NCI-H524 (cell line): Measurements from ENCODE around the gene CLDN20.
"Not testable (repeated sequence)": the region's sequence is repeated elsewhere in the genome, so short reads cannot be mapped to it uniquely, and the experiment has no call there.

Experiments
- DNase-seq, 2 experiments: peaks; one replicate each; lab custom pipeline; 2025; lab: John Stamatoyannopoulos, UW

CLDN20 gene, protein sequence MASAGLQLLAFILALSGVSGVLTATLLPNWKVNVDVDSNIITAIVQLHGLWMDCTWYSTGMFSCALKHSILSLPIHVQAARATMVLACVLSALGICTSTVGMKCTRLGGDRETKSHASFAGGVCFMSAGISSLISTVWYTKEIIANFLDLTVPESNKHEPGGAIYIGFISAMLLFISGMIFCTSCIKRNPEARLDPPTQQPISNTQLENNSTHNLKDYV

DNA sequence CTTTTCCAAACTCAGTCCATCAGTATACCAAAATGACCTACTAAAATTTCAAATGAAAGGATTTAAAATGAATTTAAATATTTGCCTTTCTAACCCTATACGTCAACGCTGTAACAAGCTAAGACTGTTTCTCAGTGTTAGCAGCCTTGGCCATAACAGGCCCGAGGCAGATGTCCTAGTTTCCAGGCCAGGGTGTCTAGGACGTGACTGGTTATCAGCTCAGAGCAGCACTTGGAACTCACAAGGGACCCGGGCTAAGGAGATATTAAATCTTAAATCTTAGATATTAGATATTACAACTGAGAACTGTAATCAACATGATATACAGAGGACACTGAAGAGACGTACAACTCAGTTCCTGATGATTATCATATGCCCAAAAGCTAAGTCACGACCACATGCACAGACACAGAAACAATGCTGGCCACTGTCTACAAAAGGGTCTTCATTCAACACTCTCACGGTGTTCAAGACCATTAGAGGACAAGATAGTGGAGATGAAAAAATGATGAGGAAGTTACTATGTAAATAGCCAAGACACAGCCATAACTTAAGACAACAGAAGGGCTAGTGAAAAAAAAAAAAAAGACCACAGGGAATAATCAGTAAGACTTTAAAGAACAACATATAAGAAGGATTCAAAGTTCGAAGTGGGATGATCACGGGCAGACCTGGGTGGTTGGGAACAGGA, at the start of gene CLDN20:
Gene CLDN20 (plus strand): TSS at position 641 of the 691 bp plus-strand sequence. CDS start 11,707 bp downstream, outside the sequence.
- DNase-seq, result no peak

DNA sequence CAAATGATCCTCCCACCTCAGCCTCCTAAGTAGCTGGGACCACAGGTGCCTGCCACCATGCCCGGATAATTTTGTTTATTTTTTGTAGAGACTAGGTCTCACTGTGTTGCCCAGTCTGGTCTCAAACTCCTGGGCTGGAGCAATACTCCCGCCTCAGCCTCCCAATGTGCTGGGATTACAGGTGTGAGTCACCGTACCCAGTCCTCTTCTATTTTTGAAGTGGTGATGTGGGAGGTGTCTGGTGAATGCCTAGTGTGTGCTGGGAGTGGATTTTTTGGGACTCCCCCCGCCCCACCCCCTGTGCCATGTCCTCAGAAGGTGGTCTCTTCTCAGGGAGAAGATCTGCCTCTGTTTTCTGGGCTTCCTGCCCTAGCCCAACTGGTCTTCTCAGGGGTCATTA, 47.9 kb upstream of the CLDN20 start:
- no peak for DNase-seq

DNA sequence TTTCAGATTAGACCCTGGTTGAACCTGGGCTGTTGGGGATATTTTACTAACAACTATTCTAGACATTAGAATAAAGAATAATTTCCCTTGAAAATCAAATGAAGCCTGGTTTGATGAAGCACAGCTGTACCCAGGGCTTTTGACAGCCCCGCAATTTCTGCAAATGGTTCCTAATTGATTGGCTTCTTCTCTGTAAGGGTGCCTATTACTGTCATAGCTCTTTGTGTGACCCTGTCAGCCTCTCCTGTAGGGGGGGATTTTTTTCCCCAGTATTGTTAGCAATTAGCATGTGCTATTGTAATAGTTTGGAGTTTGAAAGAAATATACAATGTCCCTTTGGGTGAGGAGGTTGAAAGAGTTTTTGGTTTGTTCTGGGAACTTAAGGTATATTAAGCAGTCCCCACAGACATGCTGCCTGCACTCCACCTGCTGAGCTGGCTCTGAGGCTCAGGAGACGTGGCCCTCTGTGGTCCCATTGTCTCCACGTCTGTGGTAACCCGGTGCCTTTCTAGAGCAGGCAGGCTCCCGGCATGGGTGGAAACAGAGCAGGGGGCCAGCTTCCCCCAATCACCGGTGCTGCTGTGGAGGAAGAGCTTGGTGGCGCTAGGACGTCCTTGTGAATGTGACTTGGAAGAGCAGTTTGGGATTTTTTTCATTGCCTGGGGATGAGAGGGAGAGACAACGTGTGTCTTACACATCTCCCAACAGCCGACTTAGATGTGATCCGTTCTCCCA, 47.3 kb upstream of the CLDN20 start:
- DNase-seq, result no peak

DNA sequence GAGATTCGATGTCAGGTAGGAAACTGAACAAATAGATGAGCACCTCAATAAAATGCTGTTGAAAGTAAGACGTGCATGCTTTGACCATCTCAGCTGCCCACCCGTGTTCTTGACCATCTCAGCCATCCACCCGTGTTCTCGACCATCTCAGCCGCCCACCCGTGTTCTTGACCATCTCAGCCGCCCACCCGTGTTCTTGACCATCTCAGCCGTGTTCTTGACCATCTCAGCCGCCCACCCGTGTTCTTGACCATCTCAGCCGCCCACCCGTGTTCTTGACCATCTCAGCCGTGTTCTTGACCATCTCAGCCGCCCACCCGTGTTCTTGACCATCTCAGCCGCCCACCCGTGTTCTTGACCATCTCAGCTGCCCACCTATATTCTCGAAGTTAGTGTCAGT, 45.1 kb upstream of the CLDN20 start:
- DNase-seq, result not testable (repeated sequence)

DNA sequence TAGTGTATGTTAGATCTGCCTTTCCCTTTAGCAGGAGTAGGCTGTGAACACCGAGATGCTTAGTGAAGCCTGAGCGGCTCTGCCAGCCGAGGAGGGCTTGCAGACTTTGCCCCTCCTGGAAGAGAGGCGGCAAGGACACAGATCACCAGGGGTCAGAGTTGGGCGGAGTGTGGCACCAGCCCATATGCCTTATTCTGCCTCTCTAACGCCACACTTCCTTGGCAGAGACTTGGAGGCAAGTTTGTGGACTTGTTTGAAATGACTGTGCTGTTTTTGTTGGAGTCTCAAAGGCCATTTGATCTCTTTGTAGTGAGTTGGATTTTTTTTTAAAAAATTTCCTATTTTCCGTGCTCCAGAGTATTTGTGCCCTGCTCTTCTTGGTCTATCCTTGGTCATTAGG, 44.5 kb upstream of the CLDN20 start:
- DNase-seq, result no peak

DNA sequence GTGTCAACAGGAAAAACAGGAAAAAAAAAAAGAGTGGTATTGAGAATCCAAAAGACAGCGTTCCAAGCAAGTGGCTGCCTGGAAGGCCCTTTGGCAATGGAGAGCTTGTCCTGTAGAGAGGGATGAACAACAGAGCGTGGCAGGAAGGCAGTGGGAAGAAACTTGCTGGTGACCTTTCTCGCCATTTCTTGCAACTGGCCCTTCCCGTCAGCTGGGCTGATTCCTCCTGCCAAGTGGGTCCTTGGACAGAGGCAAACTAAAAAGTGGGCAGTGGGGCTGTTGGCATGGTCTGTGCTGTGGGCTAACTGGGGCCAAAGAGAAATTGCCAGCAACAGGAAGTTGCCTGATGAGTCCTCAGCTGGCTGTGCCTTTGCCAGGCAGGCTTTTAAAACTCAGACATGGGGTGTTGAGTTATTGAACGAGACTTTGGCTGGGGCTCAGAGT, 43.9 kb upstream of the CLDN20 start:
- no peak for DNase-seq

DNA sequence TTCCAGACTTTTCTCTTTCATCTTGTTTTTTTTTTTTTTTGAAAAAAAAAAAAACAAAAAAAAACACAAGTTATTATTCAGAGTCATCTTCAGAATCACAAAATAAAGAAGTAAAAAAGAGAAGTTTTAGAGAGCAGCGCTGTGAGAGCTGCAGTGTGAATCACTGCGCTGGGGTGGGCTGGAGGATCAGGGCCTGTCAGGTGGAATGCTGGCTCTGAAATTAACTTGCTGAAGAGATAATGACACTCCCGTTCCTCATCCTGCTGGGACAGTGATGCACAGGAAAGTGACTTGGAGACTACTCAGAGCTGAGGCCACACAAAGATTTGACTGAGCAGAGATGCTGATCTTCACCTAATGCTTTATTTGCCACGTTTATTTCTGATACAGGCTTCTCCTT, 42.7 kb upstream of the CLDN20 start:
- no peak for DNase-seq

DNA sequence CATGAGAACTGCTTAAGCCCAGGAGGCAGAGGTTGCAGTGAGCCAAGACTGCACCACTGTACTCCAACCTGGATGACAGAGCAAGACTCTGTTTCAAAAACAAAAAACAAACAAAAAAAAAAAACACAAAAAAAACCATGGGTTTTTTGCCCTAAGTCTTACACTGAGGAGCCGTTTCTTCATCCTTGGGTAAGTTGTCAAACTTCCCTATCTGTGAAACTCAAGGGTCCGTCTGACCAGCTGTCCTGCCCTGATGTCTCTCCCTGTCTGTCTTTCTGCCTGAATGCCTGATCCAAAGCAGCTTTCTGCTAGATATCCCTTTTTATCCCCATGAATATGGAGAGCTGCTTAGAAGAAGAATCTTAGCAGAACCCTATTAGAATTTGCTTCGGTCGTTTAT, 41.3 kb upstream of the CLDN20 start:
- DNase-seq, result no peak

DNA sequence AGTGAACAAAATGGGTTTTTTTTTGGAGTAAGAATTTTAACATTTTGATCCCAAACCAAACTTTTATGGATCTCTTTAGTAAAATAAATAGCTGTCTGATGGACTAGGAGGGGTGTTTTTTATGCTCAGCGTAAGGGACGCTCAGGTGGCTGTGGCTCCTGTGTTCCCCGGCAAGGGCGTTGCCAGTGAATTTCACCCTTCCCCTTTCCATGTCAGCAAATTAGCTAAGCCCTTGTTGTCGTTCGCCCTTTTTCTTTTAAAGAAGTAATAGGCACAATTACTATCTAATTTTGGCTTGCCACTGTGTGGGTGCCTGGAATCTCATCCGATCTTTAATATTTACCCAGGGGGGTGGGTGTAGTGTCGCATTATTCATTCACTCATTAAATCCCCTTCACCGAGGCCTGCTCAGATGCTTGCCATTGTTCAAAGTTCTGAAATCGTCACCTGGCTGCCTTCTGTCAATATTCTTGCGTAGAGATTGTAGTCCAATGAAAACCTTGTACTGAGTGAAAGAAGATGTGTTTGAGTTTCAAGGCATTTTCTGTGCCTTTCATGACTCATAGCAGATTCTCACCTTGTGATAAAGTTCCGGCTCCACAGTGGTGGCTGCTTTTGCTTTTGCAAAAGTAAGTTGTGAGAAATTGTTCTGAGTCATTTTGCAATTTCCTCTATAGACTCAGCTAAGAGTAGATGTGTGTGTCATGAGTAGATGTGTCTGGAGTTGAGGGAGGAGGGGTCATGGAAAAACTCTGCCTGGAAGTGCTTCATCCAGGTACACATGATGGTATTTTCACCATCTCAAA, 40.0 kb upstream of the CLDN20 start:
- DNase-seq, result no peak

DNA sequence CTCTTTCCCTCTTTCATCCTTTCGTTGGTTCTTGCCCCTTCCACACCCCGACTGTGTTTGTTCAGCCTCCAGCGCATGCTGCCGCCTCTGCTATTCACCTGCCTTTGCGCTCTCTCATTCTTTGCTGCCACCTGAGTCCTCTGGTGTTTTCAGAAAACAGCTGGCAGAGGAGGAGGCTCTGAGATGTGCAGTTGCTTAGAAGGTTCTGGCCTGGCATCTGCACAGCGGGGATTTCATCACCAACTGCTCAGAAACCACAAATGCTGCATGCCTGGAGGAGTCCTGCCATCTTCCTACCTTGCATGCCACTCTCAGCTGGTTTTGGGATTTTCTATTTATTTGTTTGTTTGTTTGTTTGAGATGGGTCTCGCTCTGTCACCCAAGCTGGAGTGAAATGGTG, 39.2 kb upstream of the CLDN20 start:
- no peak for DNase-seq

DNA sequence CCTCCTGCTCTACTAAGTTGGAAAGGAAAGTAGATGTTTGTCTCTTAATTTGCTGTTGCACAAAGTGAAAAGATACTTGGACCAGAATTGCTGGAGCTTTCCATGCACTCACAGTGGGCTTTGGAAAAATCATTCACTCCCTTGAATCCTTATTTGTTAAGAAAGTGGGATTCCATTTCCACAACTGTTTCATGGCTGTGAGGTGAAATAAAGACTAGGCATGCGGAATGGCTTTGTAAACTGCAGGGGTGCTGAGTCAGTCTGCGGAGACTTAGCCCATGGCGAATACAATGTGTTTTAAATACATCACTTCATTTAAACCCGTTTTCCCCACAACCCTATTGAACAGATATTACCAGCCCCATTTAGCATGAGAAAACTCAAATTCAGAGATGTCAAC, 36.8 kb upstream of the CLDN20 start:
- no peak for DNase-seq

DNA sequence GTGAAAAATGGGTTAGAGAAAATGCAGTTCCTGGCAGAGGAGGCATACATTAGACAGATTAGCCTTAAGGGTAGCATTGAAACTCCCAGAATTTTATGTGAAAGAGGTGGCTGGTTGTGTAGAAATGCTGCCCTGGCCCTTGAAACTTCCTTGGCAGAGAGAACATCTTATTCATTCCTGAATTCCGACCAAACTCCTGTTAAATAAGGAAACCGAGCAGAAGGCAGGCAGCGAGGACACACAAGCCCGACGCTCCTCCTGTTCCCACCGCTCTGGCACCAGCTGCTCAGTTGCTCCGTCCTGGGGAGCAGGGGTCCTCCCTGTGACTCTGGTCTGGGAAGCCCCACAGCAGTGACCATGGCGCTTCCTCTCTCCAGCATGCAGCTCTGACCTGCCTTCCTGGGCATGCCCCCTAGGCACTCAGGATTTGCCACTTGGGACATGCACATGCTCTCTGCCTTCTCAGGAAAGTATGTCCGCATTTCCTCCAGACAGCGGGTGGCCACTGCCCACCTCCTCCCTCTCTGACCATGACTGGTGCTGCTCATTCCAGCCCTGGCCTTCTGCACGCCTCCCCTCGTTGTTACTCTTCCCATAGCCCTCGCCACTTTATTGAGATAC, 35.2 kb upstream of the CLDN20 start:
- DNase-seq, result no peak

DNA sequence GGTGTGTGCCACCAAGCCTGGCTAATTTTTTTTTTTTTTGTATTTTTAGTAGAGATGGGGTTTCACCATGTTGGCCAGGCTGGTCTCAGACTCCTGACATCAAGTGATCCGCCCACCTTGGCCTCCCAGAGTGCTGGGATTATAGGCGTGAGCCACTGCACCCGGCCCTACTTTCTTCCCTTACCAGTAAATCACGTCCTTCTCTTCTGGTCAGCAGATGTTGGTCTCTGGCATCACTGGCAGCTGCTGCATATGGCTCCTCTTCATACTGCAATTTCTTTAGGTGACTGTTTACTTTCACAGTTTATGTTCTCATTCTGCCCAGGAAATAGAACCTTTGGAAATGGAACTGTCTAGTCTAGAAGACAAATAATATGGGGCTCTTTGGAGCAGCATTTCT, 32.8 kb upstream of the CLDN20 start:
- peak in 1 of 2 experiments; percentile 55 for DNase-seq

DNA sequence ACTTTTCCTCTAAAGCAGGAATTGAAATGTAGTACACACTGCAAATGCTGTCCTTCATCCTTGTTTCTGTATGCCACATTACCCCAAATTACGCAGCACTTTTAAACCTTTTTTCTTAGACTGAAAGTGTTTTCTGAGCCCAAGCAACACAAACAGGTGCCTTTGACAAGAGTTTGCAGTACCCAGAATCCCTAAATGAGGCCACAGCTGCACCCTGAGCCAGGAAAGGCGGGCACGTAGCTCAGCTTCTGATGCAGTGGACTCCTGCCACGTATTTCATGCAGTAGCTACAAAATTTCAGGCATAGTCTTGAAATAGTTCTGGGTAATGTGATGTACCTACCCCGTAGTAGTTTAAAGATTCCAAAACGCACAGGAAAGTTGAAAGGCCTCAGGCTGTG, 31.0 kb upstream of the CLDN20 start:
- DNase-seq, result no peak

DNA sequence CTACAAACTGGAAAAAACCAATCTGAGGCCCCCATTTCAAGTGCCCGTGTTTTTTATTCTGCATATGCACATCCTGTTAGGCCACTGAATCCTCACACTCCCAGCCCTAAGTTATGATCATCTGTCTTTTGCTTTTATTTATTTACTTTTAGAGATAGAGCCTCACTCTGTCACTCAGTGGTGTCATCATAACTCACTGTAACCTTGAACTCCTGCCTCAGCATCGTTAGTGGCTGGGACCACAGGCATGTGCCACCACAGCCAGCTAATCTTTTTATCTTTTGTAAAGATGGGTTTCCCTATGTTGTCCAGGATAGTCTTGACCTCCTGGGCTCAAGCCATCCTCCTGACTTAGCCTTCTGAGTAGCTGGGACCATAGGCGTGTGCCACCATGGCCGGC, 29.6 kb upstream of the CLDN20 start:
- no peak for DNase-seq

DNA sequence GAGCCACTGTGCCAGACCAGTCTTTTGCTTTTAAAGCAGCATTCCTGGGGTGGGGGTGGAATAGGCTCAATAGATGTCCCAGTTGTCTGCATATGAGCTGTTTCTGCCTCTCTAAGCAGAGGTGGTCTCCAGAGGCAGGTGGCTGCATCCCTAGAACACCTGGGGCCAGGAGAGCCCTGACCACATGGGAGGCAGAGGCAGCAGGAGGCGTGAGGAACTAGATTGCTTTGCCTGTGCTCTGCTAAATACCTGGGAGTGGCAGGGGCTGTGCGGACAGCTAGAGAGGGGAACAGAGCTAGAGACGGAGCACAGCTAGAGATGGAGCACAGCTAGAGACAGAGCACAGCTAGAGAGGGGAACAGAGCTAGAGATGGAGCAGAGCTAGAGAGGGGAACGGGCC, 29.1 kb upstream of the CLDN20 start:
- no peak for DNase-seq

DNA sequence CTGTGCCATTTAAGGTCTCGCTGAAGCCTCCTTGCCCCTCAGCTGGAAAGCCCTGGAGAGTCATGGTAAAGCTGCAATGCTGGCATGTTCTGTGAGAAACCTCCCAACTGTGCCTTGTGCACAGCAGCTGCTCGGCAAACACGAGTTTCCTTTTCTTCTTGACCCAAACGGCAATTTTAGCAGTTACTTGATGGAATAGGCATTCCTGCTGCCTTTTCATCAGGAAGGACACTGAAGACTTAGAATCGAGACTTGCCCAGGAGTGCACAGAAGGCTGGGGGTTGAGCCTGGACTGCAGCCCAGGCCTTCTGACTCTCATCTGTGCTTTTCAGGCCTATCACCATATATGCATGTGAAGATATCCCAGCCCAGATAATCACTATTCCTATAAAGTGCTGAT, 28.7 kb upstream of the CLDN20 start:
- DNase-seq, result no peak

DNA sequence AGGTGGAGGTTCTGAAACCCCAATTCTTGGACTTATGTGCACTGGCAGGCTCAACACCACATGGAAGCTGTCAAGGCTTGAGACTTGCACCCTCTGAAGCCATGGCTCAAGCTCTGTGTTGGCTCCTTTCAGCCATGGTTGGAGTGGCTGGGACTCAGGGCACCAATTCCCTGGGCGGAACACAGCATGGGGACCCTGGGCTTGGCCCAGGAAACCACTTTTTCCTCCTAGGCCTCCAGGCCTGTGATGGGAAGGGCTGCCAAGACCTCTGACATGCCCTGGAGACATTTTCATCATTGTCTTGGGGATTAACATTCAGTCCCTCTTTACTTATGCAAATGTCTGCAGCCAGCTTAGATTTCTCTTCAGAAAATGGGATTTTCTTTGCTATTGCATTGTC, 26.2 kb upstream of the CLDN20 start:
- no peak for DNase-seq

DNA sequence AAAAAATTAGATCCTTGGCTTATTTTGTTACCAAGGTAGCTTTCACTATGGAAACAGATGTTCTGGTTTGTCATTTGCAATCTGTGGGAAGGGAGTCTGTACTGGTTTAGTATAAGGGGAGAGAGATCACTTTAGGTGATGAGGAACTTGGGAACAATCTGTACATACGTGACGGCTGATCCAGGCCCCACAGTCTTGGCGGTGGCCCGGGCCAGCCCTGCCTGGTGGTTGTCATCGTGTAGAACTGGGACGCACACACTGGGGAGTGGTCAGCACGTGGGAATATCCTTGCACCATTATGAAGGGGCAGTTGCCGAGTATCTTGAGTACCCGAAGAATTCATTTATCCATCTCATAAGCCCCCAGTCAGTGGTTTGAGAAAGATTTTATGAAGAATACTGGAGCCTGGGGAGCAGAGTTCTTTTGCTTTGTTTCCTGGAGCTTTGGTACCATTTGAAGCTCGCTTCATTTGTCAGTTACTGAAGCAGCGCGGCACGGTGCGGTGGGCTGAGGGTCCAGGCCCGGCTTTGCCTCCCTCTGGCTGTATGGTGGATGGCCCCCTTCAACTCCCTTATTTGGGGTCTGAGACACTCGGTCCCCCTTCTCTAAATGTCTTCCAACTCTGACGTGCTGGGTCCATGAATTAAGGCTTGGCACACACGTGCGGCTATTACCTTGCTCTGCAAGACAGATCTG, 22.8 kb upstream of the CLDN20 start:
- DNase-seq, result peak in 1 of 2 experiments; percentile 20

DNA sequence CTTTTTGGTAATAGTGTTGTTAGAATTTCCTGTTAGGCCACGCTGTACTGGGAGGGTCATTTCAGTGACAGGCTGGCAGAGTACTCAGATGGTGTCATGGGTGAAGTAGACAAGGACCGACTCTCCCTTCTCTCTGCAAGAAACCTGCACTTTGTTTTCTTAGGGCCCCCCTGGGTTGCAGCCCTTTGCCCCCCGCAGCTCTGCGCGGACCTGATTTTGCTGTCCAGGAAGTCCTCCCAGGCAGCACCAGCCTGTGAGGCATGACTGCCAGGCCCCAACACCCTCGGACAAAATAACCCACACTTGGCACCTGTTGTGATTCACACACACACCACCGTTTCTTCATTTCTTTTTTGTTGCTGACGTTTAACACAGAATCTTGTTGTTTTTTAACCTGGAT, 21.8 kb upstream of the CLDN20 start:
- DNase-seq, result no peak

DNA sequence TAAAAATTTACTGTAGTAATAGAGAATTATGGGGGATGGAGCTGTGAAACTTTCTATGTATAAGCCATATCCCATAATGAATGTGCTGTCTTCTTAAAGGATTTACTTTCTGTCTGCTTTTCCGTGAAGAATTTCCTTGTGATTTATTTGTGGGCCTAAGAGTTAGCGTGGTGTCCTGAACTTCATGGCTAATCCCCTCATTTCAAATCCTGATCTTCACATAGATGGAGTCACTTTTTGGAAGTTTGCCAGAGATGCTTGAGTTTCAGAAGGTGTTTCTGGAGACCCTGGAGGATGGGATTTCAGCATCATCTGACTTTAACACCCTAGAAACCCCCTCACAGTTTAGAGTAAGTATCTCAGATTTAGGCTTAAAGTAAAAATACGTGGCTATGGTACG, 19.4 kb upstream of the CLDN20 start:
- DNase-seq, result peak in 1 of 2 experiments; percentile 20
